ENCODE data around the gene KRT6B. TPM values are rescaled to one million over a fixed set of nuclear protein-coding genes. Genes with fewer than 3 reads are reported as not detected.

The KRT6B gene
- polyA plus RNA-seq, 1 donor (not counting 4 experiments of a cell fraction or from before 2014, with no cell fraction given): 2,016 TPM

DNA sequence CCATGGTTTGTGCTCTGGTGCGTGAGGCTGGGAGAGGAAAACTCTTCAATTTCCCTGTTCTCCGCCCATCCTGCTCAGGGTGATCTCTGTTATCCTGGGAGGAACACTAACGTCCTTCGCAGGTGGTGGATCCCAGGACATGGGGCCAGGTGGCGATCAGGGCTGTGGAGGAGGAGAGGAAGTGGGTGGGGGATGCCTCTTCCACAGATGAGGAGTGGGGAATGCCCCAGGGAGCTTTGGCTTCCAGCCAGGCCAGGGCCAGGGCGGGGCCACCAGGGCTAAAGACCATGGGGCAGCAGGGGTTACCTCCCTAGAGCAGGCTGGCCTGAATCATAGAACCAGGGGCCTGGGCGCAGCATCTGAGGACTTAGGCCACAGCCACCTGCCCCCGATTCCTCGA lies 14.4 kb downstream of the KRT6B start:
- peaks cover 0 to 2% of the 10 kb centered on the region in 2 experiments for H3K36me3 ChIP-seq (ENCODE audit: control insufficient read depth in 2 of 2, extremely low read depth in 1 of 2, insufficient read depth in 2 of 2, low read length in 2 of 2)
- DNase-seq (ENCODE audit: low read depth, low spot score): no peak

DNA sequence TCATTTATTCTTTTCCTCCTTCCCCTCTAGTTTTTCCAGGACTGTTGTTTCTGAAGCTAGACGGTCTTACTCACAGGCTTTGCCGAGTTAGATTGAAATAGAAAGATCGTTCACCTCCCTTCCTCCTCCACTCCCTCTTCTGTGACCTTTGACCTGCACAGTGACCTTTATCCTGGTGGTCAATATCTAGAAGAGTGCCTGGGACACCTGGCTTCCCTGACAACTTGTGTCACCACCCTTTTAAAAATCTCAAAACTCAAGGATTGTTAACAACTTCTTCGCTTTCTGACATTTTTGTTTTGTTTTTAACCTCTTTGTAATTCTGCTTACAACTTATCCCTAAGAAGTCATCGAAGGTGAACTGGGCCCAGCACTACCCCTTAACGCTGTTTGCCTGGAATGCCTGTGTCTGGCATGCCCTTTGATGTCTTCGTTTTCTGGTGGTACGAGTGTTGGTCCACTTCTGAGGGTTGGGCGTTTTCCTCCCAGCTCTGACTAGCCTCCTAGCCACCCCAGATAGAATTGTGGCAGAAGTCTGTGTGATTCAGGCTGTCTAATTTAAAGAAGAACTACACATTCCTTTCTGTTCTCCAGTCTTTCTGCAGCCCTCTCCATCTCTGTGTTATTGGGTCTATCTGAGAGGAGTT lies 15.0 kb downstream of the KRT6B start:
- Histone ChIP-seq H3K9me1 (ENCODE audit: control insufficient read depth, extremely low read depth, insufficient read depth, low read length) (no peaks in the 10 kb centered on the region), H2AFZ (ENCODE audit: control insufficient read depth, low read length) (no peak overlapping the region), H3K36me3 (ENCODE audit: control insufficient read depth in 2 of 2, extremely low read depth in 1 of 2, insufficient read depth in 2 of 2, low read length in 2 of 2) (peaks cover 0 to 2% of the 10 kb centered on the region in 2 experiments), H3K4me1 (ENCODE audit: control insufficient read depth, extremely low read depth, insufficient read depth, low read length) (peaks cover 80% of the 10 kb centered on the region), H3K27me3 (ENCODE audit: control insufficient read depth, extremely low read depth, insufficient read depth, low read length) (no peaks in the 10 kb centered on the region), H3K4me3 (ENCODE audit: control insufficient read depth in 2 of 3, extremely low read depth in 1 of 3, insufficient read depth in 2 of 3, low read depth in 1 of 3, low read length in 3 of 3) (peak overlapping the region in 2 of 3 experiments; percentile 23), H3K79me2 (ENCODE audit: control insufficient read depth, insufficient read depth, low read length) (peaks cover 2% of the 10 kb centered on the region), H3K27ac (ENCODE audit: control insufficient read depth, insufficient read depth, low read length) (peak overlapping the region; percentile 89), H4K20me1 (ENCODE audit: control insufficient read depth, extremely low read depth, insufficient read depth, low read length) (no peaks in the 10 kb centered on the region), H3K9ac (ENCODE audit: control insufficient read depth, extremely low read depth, insufficient read depth, low read length) (peak overlapping the region; percentile 67), H3K4me2 (ENCODE audit: control insufficient read depth, extremely low read depth, insufficient read depth, low read depth, low read length) (peak overlapping the region; percentile 65), H3K9me3 (ENCODE audit: control insufficient read depth, low read depth, low read length) (no peaks in the 10 kb centered on the region)
- FAIRE-seq (peak; percentile 82), DNase-seq (ENCODE audit: low read depth, low spot score) (no peak)
- dilution Hi-C loops (cut with MboI; ENCODE audit: extremely low pct_ligation_motif_present, low sequenced_read_pairs): no loop called here
- TF ChIP-seq EZH2 (IDR thresholded peaks at IDR 0.05; ENCODE audit: low read length): no peak
- TF ChIP-seq, protein P1, sequence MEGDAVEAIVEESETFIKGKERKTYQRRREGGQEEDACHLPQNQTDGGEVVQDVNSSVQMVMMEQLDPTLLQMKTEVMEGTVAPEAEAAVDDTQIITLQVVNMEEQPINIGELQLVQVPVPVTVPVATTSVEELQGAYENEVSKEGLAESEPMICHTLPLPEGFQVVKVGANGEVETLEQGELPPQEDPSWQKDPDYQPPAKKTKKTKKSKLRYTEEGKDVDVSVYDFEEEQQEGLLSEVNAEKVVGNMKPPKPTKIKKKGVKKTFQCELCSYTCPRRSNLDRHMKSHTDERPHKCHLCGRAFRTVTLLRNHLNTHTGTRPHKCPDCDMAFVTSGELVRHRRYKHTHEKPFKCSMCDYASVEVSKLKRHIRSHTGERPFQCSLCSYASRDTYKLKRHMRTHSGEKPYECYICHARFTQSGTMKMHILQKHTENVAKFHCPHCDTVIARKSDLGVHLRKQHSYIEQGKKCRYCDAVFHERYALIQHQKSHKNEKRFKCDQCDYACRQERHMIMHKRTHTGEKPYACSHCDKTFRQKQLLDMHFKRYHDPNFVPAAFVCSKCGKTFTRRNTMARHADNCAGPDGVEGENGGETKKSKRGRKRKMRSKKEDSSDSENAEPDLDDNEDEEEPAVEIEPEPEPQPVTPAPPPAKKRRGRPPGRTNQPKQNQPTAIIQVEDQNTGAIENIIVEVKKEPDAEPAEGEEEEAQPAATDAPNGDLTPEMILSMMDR (optimal IDR thresholded peaks at IDR 0.05 in 1 of 3, IDR thresholded peaks at IDR 0.05 in 1 of 3, conservative IDR thresholded peaks at IDR 0.05 in 1 of 3; ENCODE audit: extremely low read depth in 1 of 3, insufficient read depth in 2 of 3, low read length in 3 of 3): no peak

More for the DNA sequence above, 14.4 kb downstream of the KRT6B start:
- H3K79me2 ChIP-seq (ENCODE audit: control insufficient read depth, insufficient read depth, low read length): peaks cover 2% of the 10 kb centered on the region
- H3K27me3 ChIP-seq (ENCODE audit: control insufficient read depth, extremely low read depth, insufficient read depth, low read length): no peaks in the 10 kb centered on the region
- H4K20me1 ChIP-seq (ENCODE audit: control insufficient read depth, extremely low read depth, insufficient read depth, low read length): no peaks in the 10 kb centered on the region
- peak overlapping the region; percentile 0 for H3K4me2 ChIP-seq (ENCODE audit: control insufficient read depth, extremely low read depth, insufficient read depth, low read depth, low read length)
- H3K9ac ChIP-seq (ENCODE audit: control insufficient read depth, extremely low read depth, insufficient read depth, low read length): no peak overlapping the region
- H2AFZ ChIP-seq (ENCODE audit: control insufficient read depth, low read length): no peak overlapping the region
- TF ChIP-seq EZH2 (IDR thresholded peaks at IDR 0.05; ENCODE audit: low read length): no peak
- TF ChIP-seq, protein P1 (optimal IDR thresholded peaks at IDR 0.05 in 1 of 3, IDR thresholded peaks at IDR 0.05 in 1 of 3, conservative IDR thresholded peaks at IDR 0.05 in 1 of 3; ENCODE audit: extremely low read depth in 1 of 3, insufficient read depth in 2 of 3, low read length in 3 of 3): no peak
- FAIRE-seq: no peak
- peak overlapping the region; percentile 89 for H3K27ac ChIP-seq (ENCODE audit: control insufficient read depth, insufficient read depth, low read length)
- H3K9me3 ChIP-seq (ENCODE audit: control insufficient read depth, low read depth, low read length): no peaks in the 10 kb centered on the region
- H3K4me1 ChIP-seq (ENCODE audit: control insufficient read depth, extremely low read depth, insufficient read depth, low read length): peaks cover 86% of the 10 kb centered on the region
- H3K9me1 ChIP-seq (ENCODE audit: control insufficient read depth, extremely low read depth, insufficient read depth, low read length): no peaks in the 10 kb centered on the region
- H3K4me3 ChIP-seq (ENCODE audit: control insufficient read depth in 2 of 3, extremely low read depth in 1 of 3, insufficient read depth in 2 of 3, low read depth in 1 of 3, low read length in 3 of 3): no peak overlapping the region
- dilution Hi-C loops (cut with MboI; ENCODE audit: extremely low pct_ligation_motif_present, low sequenced_read_pairs): no loop called here

All from keratinocyte (primary cell).